GM21423 (cell line): ENCODE measurements around the gene PKDCC.

Source experiments
- ATAC-seq: cut with Tn5 transposase; IDR thresholded peaks from one replicate; pipeline ENCODE4 v1.9.1; 2021; ENCODE audit warnings: mild to moderate bottlenecking, moderate library complexity; ENCODE audit not compliant: unreplicated experiment

The PKDCC gene

DNA sequence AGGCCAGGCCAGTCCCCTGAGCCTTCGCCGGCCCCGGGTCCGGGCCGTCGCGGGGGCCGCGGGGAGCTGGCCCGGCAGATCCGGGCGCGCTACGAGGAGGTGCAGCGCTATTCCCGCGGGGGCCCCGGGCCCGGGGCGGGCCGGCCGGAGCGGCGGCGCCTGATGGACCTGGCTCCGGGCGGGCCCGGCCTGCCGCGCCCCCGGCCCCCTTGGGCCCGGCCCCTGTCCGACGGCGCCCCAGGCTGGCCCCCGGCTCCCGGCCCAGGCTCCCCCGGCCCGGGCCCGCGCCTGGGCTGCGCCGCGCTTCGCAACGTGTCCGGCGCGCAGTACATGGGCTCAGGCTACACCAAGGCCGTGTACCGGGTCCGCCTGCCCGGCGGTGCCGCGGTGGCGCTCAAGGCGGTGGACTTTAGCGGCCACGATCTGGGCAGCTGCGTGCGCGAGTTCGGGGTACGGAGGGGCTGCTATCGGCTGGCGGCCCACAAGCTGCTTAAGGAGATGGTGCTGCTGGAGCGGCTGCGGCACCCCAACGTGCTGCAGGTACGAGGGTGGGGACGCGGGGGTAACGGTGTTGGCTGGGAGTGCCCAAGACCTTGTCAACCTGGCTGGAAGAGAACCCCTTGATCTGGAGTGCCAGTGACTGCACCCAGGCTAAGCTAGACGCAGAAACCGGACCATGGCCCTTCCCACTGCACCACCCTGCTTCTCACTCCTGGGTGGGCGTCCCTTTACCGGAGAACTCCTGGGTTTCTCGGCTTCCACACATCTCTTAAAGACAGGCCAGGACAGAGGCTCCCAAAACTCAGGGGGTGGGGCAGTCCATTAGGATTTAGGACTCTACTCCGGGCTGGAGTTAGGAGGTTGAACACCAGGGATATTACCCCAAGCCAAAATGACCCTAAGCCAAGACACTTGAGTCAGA is 739 bp downstream of the PKDCC start:
- ATAC-seq, result no peak

DNA sequence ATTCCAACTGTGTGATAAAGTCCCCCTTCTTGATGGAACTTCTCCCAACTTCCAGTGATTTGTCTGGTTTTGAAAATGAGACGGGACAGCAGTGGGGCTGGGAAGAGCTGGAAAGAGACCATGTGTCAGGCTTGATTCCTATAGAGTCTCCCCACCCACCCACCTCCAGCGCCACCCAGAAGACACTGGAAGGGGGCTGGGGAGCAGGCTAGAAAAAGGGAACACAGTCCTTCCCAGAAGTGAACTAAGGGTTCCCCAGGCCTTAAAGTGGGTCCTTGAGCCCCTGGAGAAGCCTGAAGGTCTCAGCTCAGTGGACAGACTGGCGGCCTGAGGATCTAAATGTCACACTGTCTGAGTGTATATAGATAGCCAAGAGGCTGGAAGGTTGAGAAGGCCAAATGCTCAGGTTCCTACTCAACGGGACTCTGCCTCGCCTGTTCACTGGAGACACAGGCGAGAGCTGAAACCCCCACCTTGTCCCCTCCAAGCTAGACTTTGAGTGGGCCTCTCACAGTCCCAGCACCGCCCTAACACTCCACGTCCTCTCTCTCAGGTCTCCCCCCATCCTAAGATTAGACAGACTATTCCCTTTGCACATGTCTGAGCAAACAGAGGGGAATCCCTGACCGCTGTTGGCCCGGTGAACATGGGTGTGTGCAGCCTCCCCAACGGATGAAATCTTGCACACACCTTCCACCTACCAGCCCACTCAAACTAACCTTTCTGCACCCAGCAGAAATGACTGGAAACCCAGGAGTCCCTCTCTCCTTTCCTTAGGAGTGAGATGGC is 1.6 kb downstream of the PKDCC start:
- ATAC-seq, result no peak

DNA sequence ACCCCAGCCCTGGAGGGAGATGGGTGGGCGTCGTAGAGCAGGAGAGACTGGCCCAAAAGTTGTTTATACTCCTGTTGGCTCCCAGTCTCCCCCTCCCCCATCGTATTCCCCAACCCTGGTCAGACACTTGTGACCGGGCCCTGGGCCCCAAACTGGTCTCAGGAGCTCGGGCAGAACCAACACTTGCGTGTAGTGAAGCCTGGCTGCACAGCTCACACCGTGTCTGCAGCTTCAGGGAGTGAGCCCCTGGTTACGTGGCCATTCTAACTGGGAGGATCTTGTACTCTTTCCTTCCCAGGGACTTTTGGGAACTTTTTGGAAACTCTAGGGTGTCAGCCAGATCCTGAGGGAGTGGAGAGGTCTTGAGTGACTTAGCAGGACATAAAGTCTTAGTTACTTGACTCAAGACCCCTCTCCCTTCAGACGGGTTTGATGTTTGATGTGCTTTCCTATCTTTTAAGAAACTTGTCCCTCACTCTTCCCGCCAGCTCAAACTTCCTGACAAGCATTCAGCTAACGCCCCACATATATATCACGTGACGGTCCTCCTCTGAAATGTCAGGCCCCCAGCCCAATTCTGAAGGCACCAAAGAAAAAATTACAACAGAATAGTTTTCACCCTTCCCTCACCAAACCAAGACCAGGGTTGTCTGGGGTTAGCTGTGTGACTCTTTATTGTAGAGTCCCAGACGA is 2.3 kb downstream of the PKDCC start:
- no peak for ATAC-seq

DNA sequence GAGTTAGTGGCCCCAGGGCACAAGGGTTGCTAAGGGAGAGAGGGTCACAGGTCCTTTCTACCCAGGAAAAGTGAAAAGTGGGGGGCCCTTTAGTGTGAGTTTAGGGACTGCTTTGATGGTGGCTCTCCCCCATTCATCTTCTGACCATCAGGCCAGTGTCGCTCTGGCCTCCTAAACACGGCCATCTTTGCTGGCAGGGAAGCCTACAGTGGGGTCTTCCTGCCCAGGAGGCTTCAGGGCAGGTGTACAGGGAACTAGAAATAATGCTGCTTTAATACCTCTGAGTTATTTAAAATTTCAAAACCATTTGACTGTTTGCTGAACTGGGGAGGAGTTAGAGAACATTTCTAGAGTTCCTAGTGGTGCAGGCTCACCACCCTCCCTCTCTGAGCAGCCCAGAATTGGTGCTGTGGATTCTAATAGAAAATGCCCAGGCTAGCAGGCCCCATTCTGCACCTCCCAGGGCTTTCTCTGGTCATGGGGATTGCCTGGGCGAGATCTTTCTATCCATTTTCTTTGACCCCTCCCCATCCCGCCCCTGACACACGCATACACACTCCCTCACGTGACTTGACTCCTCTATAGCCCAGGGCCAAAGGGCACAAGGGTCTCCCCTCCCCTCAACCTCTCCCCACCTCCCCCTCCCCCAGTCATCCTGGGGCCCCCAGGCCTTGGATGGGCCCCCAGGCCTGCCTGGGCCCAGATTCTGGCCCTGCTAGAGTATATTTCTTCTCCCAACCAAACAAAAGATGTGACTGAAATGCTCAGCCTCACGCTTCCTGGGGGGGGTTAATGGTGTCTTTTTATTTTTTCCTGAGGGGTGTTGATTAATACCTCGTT is 3.1 kb downstream of the PKDCC start:
- ATAC-seq, result no peak

DNA sequence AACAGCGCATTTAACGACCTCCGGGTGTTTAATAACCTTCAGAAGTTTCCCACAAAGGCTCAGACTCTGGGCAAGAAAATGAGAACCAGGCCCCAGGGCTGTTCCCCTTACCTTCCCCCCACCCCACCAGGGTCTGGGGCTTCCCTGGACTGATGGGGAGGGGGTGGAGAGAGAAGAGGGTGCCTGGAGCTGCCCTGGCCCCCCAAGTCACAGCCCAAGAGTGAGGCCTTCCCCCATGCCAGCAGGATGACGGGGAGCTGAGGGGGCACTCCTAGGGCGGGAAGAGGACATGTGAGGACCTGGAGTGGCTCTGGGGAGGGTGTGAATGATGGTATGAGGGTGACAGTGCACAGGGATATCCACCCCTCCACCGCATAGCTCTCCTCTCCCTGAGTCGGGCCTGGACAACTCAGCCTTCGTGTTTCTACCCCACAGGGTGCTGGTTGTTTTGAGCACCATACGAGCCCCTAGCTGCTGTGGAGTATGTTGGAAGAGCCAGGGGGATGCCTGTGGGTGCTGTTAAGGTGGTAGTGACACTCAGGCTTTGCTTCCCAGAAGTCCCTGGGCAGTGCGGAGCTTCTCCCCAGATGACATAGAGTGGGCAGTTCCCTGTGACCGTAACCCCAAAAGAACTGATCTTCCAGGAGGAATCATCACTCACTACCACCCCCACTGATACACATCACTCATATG is 3.9 kb downstream of the PKDCC start:
- ATAC-seq, result no peak

- ATAC-seq, result no peak
Observed at GRCh38 chr2:42052702-42053481, 5.1 kb downstream of the PKDCC start.

GRCh38 chr2:42053482-42053790 is 5.6 kb downstream of the PKDCC start:
- ATAC-seq, result no peak

- no peak for ATAC-seq
Observed at GRCh38 chr2:42053791-42054701, 6.2 kb downstream of the PKDCC start.

DNA sequence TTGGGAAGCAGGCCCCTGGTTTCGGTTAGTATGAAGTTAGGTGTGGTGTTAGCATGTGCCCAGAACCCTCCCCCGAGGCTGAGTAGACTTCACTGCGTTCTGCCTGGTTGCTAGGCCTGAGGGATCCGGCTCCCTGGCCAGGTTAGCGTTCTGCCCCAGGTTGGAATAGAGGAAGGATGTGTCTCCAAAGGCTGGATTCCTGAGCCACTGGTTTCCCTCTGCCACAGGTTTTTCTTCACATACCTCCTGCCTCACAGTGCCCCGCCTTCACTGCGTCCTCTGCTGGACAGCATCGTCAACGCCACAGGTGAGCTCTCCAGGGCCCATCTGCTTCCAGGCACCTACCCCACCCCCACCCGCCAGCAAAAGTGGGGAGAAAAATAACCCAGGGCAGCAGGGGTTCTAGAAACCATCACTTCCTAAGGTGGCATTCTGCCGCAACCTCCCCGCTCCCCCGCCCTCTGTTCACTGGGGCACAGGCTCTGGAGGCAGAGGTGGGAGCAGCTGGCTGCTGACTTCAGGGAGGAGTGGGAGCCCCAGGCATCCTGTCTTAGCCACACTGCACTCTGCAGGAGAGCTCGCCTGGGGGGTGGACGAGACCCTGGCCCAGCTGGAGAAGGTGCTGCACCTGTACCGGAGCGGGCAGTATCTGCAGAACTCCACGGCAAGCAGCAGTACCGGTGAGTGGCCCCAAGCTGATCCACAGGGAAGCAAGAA is 7.1 kb downstream of the PKDCC start:
- ATAC-seq, result no peak

GRCh38 chr2:42055573-42056514 is 8.0 kb downstream of the PKDCC start:
- no peak for ATAC-seq

GRCh38 chr2:42057159-42057901 is 9.5 kb downstream of the PKDCC start:
- no peak for ATAC-seq

- no peak for ATAC-seq
Observed at GRCh38 chr2:42057902-42058450, 10.2 kb downstream of the PKDCC start.

GRCh38 chr2:42059261-42059898 is 11.6 kb downstream of the PKDCC start:
- ATAC-seq, result no peak

DNA sequence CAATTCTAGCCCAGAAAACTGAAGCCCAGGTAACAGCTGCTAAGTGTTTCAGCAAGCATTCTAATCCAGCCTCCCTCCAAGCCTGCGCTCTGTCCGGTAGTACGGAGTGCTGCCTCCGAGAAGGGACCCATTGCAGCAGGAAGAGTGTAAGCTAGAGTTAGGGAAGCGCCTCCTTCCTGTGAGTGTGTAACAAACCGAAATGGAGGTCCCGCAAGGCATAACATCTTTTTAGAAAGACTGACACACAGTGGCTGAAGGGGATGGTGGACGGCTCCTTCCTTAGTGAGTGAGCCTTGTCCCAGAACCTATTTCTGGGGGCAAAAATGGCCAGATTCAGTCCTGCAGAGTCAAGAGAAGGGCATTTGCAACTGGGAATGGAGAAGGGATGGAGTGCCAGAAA is 12.2 kb downstream of the PKDCC start:
- no peak for ATAC-seq
